ENCODE results near the gene HNF4A.

GRCh38 chr20:44394452-44394701 lies 38.9 kb downstream of the HNF4A start:
- no peak for TF ChIP-seq POLR2A (IDR thresholded peaks at IDR 0.05)
- no peak for TF ChIP-seq CTCF (IDR thresholded peaks at IDR 0.05)

Measured in body of pancreas (tissue), 4 donors.